ENCODE measurements around the gene INO80E. TPM values are rescaled to one million over a fixed set of nuclear protein-coding genes. Genes with fewer than 3 reads are reported as not detected.

The INO80E gene
- total RNA-seq, 1 experiment from 2014 or later = 89.8 TPM

- Histone ChIP-seq H2AFZ (ENCODE audit: low read depth, low read length, poor library complexity, severe bottlenecking) (no peak overlapping the region), H3K4me1 (ENCODE audit: control insufficient read depth in 1 of 2, insufficient read depth in 2 of 2, low read length in 2 of 2) (peaks cover 9 to 27% of the 10 kb centered on the region in 2 experiments), H3K27ac (ENCODE audit: low read depth, low read length) (peak overlapping the region; percentile 88), H3K9me2 (ENCODE audit: insufficient read depth) (no peaks in the 10 kb centered on the region), H3K9ac (ENCODE audit: low read length) (peak overlapping the region; percentile 86), H3K79me2 (ENCODE audit: insufficient read depth, low read length) (peaks cover 11% of the 10 kb centered on the region), H3K9me3 (ENCODE audit: control insufficient read depth in 1 of 2, insufficient read depth in 1 of 2, low read depth in 1 of 2, low read length in 2 of 2) (no peaks in the 10 kb centered on the region), H4K20me1 (ENCODE audit: insufficient read depth) (no peaks in the 10 kb centered on the region), H3K27me3 (ENCODE audit: insufficient read depth, low read length) (no peaks in the 10 kb centered on the region), H3K4me3 (replicated peaks in 1 of 2; ENCODE audit: low read depth in 1 of 2, low read length in 2 of 2) (peak overlapping the region; percentile 83 to 95), H3K4me2 (ENCODE audit: low read length) (peak overlapping the region; percentile 92), H3K36me3 (ENCODE audit: control insufficient read depth in 1 of 2, insufficient read depth in 2 of 2, low read length in 2 of 2) (peaks cover 12 to 25% of the 10 kb centered on the region in 2 experiments)
- POLR2A ChIA-PET = interaction anchor here (0.8 to 1.2 kb wide), 3 partner anchors 18 to 95 kb away, joined by 3 read pairs; partner anchors contain the start of genes ASPHD1, SEZ6L2 and TMEM219
- CTCF ChIA-PET = no interaction called here
- ATAC-seq (peak; percentile 64), DNase-seq (ENCODE audit: low read depth, low spot score) (no peak)
- intact Hi-C loops (cut with micrococcal nuclease) = no loop called here
- TF ChIP-seq, protein P1, sequence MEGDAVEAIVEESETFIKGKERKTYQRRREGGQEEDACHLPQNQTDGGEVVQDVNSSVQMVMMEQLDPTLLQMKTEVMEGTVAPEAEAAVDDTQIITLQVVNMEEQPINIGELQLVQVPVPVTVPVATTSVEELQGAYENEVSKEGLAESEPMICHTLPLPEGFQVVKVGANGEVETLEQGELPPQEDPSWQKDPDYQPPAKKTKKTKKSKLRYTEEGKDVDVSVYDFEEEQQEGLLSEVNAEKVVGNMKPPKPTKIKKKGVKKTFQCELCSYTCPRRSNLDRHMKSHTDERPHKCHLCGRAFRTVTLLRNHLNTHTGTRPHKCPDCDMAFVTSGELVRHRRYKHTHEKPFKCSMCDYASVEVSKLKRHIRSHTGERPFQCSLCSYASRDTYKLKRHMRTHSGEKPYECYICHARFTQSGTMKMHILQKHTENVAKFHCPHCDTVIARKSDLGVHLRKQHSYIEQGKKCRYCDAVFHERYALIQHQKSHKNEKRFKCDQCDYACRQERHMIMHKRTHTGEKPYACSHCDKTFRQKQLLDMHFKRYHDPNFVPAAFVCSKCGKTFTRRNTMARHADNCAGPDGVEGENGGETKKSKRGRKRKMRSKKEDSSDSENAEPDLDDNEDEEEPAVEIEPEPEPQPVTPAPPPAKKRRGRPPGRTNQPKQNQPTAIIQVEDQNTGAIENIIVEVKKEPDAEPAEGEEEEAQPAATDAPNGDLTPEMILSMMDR (IDR thresholded peaks at IDR 0.05 in 2 of 3, conservative IDR thresholded peaks at IDR 0.05 in 1 of 3; ENCODE audit: borderline replicate concordance in 1 of 3, insufficient read depth in 1 of 3, low read depth in 2 of 3, low read length in 2 of 3) = no peak
- TF ChIP-seq FOSL1 (IDR thresholded peaks at IDR 0.05; ENCODE audit: low read depth) = no peak
- no peak for TF ChIP-seq POLR2A (IDR thresholded peaks at IDR 0.05; ENCODE audit: borderline replicate concordance, extremely low read depth, insufficient read depth, insufficient read length)
- no peak for TF ChIP-seq RAD21 (IDR thresholded peaks at IDR 0.05; ENCODE audit: low read depth)
- no peak for TF ChIP-seq SIN3A (IDR thresholded peaks at IDR 0.05; ENCODE audit: low read depth)
- TF ChIP-seq JUND (IDR thresholded peaks at IDR 0.05) = no peak
- TF ChIP-seq REST (IDR thresholded peaks at IDR 0.05; ENCODE audit: low read depth) = no peak
- TF ChIP-seq ZBTB33 (IDR thresholded peaks at IDR 0.05; ENCODE audit: extremely low read depth, insufficient replicate concordance, low read length) = no peak
- no peak for TF ChIP-seq ELF1 (IDR thresholded peaks at IDR 0.05; ENCODE audit: borderline replicate concordance, low read depth)
- no peak for TF ChIP-seq YY1 (IDR thresholded peaks at IDR 0.05; ENCODE audit: extremely low read depth, insufficient replicate concordance, low read depth, low read length)
- TF ChIP-seq ZNF274 (IDR thresholded peaks at IDR 0.05; ENCODE audit: low read depth, low read length) = no peak
- TF ChIP-seq, protein P2, sequence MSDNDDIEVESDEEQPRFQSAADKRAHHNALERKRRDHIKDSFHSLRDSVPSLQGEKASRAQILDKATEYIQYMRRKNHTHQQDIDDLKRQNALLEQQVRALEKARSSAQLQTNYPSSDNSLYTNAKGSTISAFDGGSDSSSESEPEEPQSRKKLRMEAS (IDR thresholded peaks at IDR 0.05) = no peak
- no peak for TF ChIP-seq SP1 (IDR thresholded peaks at IDR 0.05; ENCODE audit: low read depth)
- no peak for TF ChIP-seq CEBPB (IDR thresholded peaks at IDR 0.05; ENCODE audit: low read depth)
- TF ChIP-seq, protein P3, sequence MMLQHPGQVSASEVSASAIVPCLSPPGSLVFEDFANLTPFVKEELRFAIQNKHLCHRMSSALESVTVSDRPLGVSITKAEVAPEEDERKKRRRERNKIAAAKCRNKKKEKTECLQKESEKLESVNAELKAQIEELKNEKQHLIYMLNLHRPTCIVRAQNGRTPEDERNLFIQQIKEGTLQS (IDR thresholded peaks at IDR 0.05) = no peak
- no peak for TF ChIP-seq ZFX (IDR thresholded peaks at IDR 0.05)
- no peak for TF ChIP-seq EGR1 (IDR thresholded peaks at IDR 0.05; ENCODE audit: low read depth)
- TF ChIP-seq TCF7L2 (IDR thresholded peaks at IDR 0.05; ENCODE audit: borderline replicate concordance, extremely low read depth, insufficient read depth, insufficient read length) = no peak
- TF ChIP-seq EZH2 (IDR thresholded peaks at IDR 0.05) = no peak
- TF ChIP-seq EZH2phosphoT487 (IDR thresholded peaks at IDR 0.05; ENCODE audit: borderline replicate concordance) = no peak
- RAD21 ChIA-PET (ENCODE audit: low non-redundant PET in 1 of 2, low total read pairs in 2 of 2, uncharacterized antibody in 2 of 2, unreplicated experiment in 2 of 2) = no interaction called here
- TSS peak; percentile 76 for BruUV-seq (replicated peaks)
Measured at GRCh38 chr16:29994600-29995323, 1.3 kb upstream of the INO80E start.

All from HCT116 (cell line).